Measurements from ENCODE around the gene ZBTB7A.
"Not testable (repeated sequence)": the region's sequence is repeated elsewhere in the genome, so short reads cannot be mapped to it uniquely, and the experiment has no call there.

Gene ZBTB7A

GRCh38 chr19:4013886-4014540 is 52.7 kb downstream of the ZBTB7A start:
- ChIA-PET CTCF (no interaction called here), POLR2A (interaction anchor here (0.6 kb wide), 1 partner anchor 43 kb away, joined by 3 read pairs; the partner anchor contains the start of gene DAPK3)
- WGBS (ENCODE audit: insufficient coverage) = 98% methylated on average over 20 of the region's 20 CpGs
- H3K27me3 ChIP-seq (replicated peaks in 2 of 5; ENCODE audit: control insufficient read depth in 4 of 5, insufficient read depth in 5 of 5, low read length in 4 of 5) = no peaks in the 10 kb centered on the region
- DNase-seq = no peak
- H3K36me3 ChIP-seq (ENCODE audit: control insufficient read depth in 4 of 4, insufficient read depth in 4 of 4, low read length in 3 of 4) = peaks cover 2 to 60% (median 21%) of the 10 kb centered on the region in 4 experiments
- no peak overlapping the region for H3K27ac ChIP-seq (ENCODE audit: insufficient read depth in 1 of 2, low read depth in 1 of 2, low read length in 2 of 2, poor library complexity in 1 of 2, severe bottlenecking in 2 of 2)
- H3K4me1 ChIP-seq (ENCODE audit: control extremely low read depth in 1 of 4, control insufficient read depth in 4 of 4, insufficient read depth in 4 of 4, low read length in 3 of 4) = peaks cover 0 to 34% (median 29%) of the 10 kb centered on the region in 4 experiments
- H3K4me3 ChIP-seq (ENCODE audit: control insufficient read depth in 1 of 7, extremely low read depth in 1 of 7, insufficient read depth in 4 of 7, low read depth in 2 of 7, low read length in 6 of 7) = peak overlapping the region in 1 of 7 experiments; percentile 3
- H3K9me3 ChIP-seq (ENCODE audit: control extremely low read depth in 1 of 5, control insufficient read depth in 4 of 5, insufficient read depth in 2 of 5, low read depth in 1 of 5, low read length in 4 of 5) = no peaks in the 10 kb centered on the region

- no peak overlapping the region for H3K27ac ChIP-seq (ENCODE audit: insufficient read depth in 1 of 2, low read depth in 1 of 2, low read length in 2 of 2, poor library complexity in 1 of 2, severe bottlenecking in 2 of 2)
- CTCF ChIA-PET = no interaction called here
- whole genome bisulfite sequencing (ENCODE audit: insufficient coverage) = 98% methylated on average over 29 of the region's 33 CpGs
- H3K4me3 ChIP-seq (ENCODE audit: control insufficient read depth in 1 of 7, extremely low read depth in 1 of 7, insufficient read depth in 4 of 7, low read depth in 2 of 7, low read length in 6 of 7) = no peak overlapping the region
- H3K4me1 ChIP-seq (ENCODE audit: control extremely low read depth in 1 of 4, control insufficient read depth in 4 of 4, insufficient read depth in 4 of 4, low read length in 3 of 4) = peaks cover 5 to 42% (median 37%) of the 10 kb centered on the region in 4 experiments
- H3K27me3 ChIP-seq (replicated peaks in 2 of 5; ENCODE audit: control insufficient read depth in 4 of 5, insufficient read depth in 5 of 5, low read length in 4 of 5) = no peaks in the 10 kb centered on the region
- DNase-seq = no peak
- peaks cover 2 to 51% (median 20%) of the 10 kb centered on the region in 4 experiments for H3K36me3 ChIP-seq (ENCODE audit: control insufficient read depth in 4 of 4, insufficient read depth in 4 of 4, low read length in 3 of 4)
- no peaks in the 10 kb centered on the region for H3K9me3 ChIP-seq (ENCODE audit: control extremely low read depth in 1 of 5, control insufficient read depth in 4 of 5, insufficient read depth in 2 of 5, low read depth in 1 of 5, low read length in 4 of 5)
- POLR2A ChIA-PET = interaction anchor here (0.6 kb wide), 1 partner anchor 42 kb away, joined by 3 read pairs; the partner anchor contains the start of gene DAPK3
These were observed 53.6 kb downstream of the ZBTB7A start for GRCh38 chr19:4012975-4013634.

GRCh38 chr19:4012092-4012974 is 54.4 kb downstream of the ZBTB7A start:
- Histone ChIP-seq H3K4me1 (ENCODE audit: control extremely low read depth in 1 of 4, control insufficient read depth in 4 of 4, insufficient read depth in 4 of 4, low read length in 3 of 4) (peaks cover 5 to 44% (median 39%) of the 10 kb centered on the region in 4 experiments), H3K27ac (ENCODE audit: insufficient read depth in 1 of 2, low read depth in 1 of 2, low read length in 2 of 2, poor library complexity in 1 of 2, severe bottlenecking in 2 of 2) (no peak overlapping the region), H3K9me3 (ENCODE audit: control extremely low read depth in 1 of 5, control insufficient read depth in 4 of 5, insufficient read depth in 2 of 5, low read depth in 1 of 5, low read length in 4 of 5) (no peaks in the 10 kb centered on the region), H3K36me3 (ENCODE audit: control insufficient read depth in 4 of 4, insufficient read depth in 4 of 4, low read length in 3 of 4) (peaks cover 2 to 49% (median 19%) of the 10 kb centered on the region in 4 experiments), H3K4me3 (ENCODE audit: control insufficient read depth in 1 of 7, extremely low read depth in 1 of 7, insufficient read depth in 4 of 7, low read depth in 2 of 7, low read length in 6 of 7) (no peak overlapping the region), H3K27me3 (replicated peaks in 2 of 5; ENCODE audit: control insufficient read depth in 4 of 5, insufficient read depth in 5 of 5, low read length in 4 of 5) (no peaks in the 10 kb centered on the region)
- no peak for DNase-seq
- ChIA-PET CTCF (no interaction called here), POLR2A (no interaction called here)
- 94% methylated on average over 27 of the region's 27 CpGs for WGBS (ENCODE audit: insufficient coverage)

- H3K9me3 ChIP-seq (ENCODE audit: control extremely low read depth in 1 of 5, control insufficient read depth in 4 of 5, insufficient read depth in 2 of 5, low read depth in 1 of 5, low read length in 4 of 5); H3K27ac ChIP-seq (ENCODE audit: insufficient read depth in 1 of 2, low read depth in 1 of 2, low read length in 2 of 2, poor library complexity in 1 of 2, severe bottlenecking in 2 of 2); POLR2A ChIA-PET; H3K4me3 ChIP-seq (ENCODE audit: control insufficient read depth in 1 of 7, extremely low read depth in 1 of 7, insufficient read depth in 4 of 7, low read depth in 2 of 7, low read length in 6 of 7); H3K27me3 ChIP-seq (replicated peaks in 2 of 5; ENCODE audit: control insufficient read depth in 4 of 5, insufficient read depth in 5 of 5, low read length in 4 of 5); CTCF ChIA-PET; DNase-seq: not testable (repeated sequence)
- H3K4me1 ChIP-seq (ENCODE audit: control extremely low read depth in 1 of 4, control insufficient read depth in 4 of 4, insufficient read depth in 4 of 4, low read length in 3 of 4) = peaks cover 9 to 50% (median 40%) of the 10 kb centered on the region in 4 experiments
- H3K36me3 ChIP-seq (ENCODE audit: control insufficient read depth in 4 of 4, insufficient read depth in 4 of 4, low read length in 3 of 4) = peaks cover 2 to 41% (median 18%) of the 10 kb centered on the region in 4 experiments
- WGBS (ENCODE audit: insufficient coverage) = 87% methylated on average over 4 of the region's 6 CpGs
These were observed 55.3 kb downstream of the ZBTB7A start for GRCh38 chr19:4011430-4011829.

- Histone ChIP-seq H3K9me3 (ENCODE audit: control extremely low read depth in 1 of 5, control insufficient read depth in 4 of 5, insufficient read depth in 2 of 5, low read depth in 1 of 5, low read length in 4 of 5) (no peaks in the 10 kb centered on the region), H3K36me3 (ENCODE audit: control insufficient read depth in 4 of 4, insufficient read depth in 4 of 4, low read length in 3 of 4) (peaks cover 2 to 38% (median 18%) of the 10 kb centered on the region in 4 experiments), H3K27me3 (replicated peaks in 2 of 5; ENCODE audit: control insufficient read depth in 4 of 5, insufficient read depth in 5 of 5, low read length in 4 of 5) (no peaks in the 10 kb centered on the region), H3K4me3 (ENCODE audit: control insufficient read depth in 1 of 7, extremely low read depth in 1 of 7, insufficient read depth in 4 of 7, low read depth in 2 of 7, low read length in 6 of 7) (no peak overlapping the region), H3K27ac (ENCODE audit: insufficient read depth in 1 of 2, low read depth in 1 of 2, low read length in 2 of 2, poor library complexity in 1 of 2, severe bottlenecking in 2 of 2) (no peak overlapping the region), H3K4me1 (ENCODE audit: control extremely low read depth in 1 of 4, control insufficient read depth in 4 of 4, insufficient read depth in 4 of 4, low read length in 3 of 4) (peaks cover 9 to 45% (median 36%) of the 10 kb centered on the region in 4 experiments)
- DNase-seq = no peak
- ChIA-PET CTCF (no interaction called here), POLR2A (no interaction called here)
- WGBS (ENCODE audit: insufficient coverage) = 98% methylated on average over 14 of the region's 14 CpGs
These were observed 55.9 kb downstream of the ZBTB7A start for GRCh38 chr19:4010808-4011110.

- POLR2A ChIA-PET = no interaction called here
- Histone ChIP-seq H3K4me1 (ENCODE audit: control extremely low read depth in 1 of 4, control insufficient read depth in 4 of 4, insufficient read depth in 4 of 4, low read length in 3 of 4) (peaks cover 9 to 39% (median 31%) of the 10 kb centered on the region in 4 experiments), H3K4me3 (ENCODE audit: control insufficient read depth in 1 of 7, extremely low read depth in 1 of 7, insufficient read depth in 4 of 7, low read depth in 2 of 7, low read length in 6 of 7) (no peak overlapping the region), H3K36me3 (ENCODE audit: control insufficient read depth in 4 of 4, insufficient read depth in 4 of 4, low read length in 3 of 4) (peaks cover 2 to 38% (median 18%) of the 10 kb centered on the region in 4 experiments), H3K9me3 (ENCODE audit: control extremely low read depth in 1 of 5, control insufficient read depth in 4 of 5, insufficient read depth in 2 of 5, low read depth in 1 of 5, low read length in 4 of 5) (no peaks in the 10 kb centered on the region), H3K27me3 (replicated peaks in 2 of 5; ENCODE audit: control insufficient read depth in 4 of 5, insufficient read depth in 5 of 5, low read length in 4 of 5) (no peaks in the 10 kb centered on the region), H3K27ac (ENCODE audit: insufficient read depth in 1 of 2, low read depth in 1 of 2, low read length in 2 of 2, poor library complexity in 1 of 2, severe bottlenecking in 2 of 2) (no peak overlapping the region)
- no peak for DNase-seq
- WGBS (ENCODE audit: insufficient coverage) = 96% methylated on average over 23 of the region's 24 CpGs
- CTCF ChIA-PET = interaction anchor here (1.2 kb wide), 1 partner anchor 11 kb away, joined by 4 read pairs; no protein-coding TSS in a partner anchor
These were observed 56.5 kb downstream of the ZBTB7A start for GRCh38 chr19:4009990-4010807.

Data from common myeloid progenitor, CD34-positive (primary cell).